Measurements from ENCODE around the gene C5orf24.
"Not testable (repeated sequence)": the region's sequence is repeated elsewhere in the genome, so short reads cannot be mapped to it uniquely, and the experiment has no call there.

C5orf24 gene

DNA sequence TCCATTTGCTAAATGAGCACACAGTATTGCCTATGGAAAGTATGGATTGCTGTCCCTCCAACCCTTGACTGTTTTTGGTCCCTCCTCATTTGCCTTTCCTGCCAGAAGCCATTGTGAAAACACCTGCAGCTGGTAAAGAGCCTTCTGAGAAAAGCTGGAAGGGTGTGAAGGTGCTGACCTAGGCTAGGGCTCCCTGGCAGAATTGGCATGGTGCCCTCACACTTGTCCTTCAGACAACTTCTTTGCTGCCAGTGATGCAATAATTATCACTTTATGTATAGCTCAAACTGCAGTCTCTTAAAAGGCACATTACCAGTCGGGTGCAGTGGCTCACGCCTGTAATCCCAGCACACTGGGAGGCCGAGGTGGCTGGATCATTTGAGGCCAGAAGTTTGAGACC, 32.6 kb downstream of the C5orf24 start:
- no peak overlapping the region for H3K4me3 ChIP-seq (ENCODE audit: low read length)
- no peak for DNase-seq (ENCODE audit: low read depth)
- TF ChIP-seq, protein P1, sequence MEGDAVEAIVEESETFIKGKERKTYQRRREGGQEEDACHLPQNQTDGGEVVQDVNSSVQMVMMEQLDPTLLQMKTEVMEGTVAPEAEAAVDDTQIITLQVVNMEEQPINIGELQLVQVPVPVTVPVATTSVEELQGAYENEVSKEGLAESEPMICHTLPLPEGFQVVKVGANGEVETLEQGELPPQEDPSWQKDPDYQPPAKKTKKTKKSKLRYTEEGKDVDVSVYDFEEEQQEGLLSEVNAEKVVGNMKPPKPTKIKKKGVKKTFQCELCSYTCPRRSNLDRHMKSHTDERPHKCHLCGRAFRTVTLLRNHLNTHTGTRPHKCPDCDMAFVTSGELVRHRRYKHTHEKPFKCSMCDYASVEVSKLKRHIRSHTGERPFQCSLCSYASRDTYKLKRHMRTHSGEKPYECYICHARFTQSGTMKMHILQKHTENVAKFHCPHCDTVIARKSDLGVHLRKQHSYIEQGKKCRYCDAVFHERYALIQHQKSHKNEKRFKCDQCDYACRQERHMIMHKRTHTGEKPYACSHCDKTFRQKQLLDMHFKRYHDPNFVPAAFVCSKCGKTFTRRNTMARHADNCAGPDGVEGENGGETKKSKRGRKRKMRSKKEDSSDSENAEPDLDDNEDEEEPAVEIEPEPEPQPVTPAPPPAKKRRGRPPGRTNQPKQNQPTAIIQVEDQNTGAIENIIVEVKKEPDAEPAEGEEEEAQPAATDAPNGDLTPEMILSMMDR (IDR thresholded peaks at IDR 0.05; ENCODE audit: insufficient read depth, low read depth, low read length, missing control alignments), result no peak

DNA sequence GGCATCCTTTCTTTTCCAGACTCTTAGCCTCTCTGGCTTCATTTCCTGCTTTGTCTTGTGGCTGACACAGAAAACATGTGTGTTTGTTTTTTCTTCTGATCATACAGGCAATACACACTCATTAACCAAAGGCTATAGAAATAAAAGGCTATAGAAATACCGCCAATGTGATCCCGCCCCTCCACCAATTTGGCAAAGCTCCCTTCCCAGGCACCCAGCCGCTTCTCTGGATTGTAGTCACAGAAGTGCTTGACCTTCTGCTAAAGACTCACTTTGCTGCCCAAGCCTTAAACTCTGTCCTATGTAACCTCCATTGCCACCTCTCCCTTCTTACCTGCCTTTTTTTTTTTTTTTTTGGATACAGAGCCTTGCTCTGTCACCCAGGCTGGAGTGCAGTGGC, 33.7 kb downstream of the C5orf24 start:
- no peak for DNase-seq (ENCODE audit: low read depth)
- TF ChIP-seq, protein P1 (IDR thresholded peaks at IDR 0.05; ENCODE audit: insufficient read depth, low read depth, low read length, missing control alignments), result no peak
- no peak overlapping the region for H3K4me3 ChIP-seq (ENCODE audit: low read length)

DNA sequence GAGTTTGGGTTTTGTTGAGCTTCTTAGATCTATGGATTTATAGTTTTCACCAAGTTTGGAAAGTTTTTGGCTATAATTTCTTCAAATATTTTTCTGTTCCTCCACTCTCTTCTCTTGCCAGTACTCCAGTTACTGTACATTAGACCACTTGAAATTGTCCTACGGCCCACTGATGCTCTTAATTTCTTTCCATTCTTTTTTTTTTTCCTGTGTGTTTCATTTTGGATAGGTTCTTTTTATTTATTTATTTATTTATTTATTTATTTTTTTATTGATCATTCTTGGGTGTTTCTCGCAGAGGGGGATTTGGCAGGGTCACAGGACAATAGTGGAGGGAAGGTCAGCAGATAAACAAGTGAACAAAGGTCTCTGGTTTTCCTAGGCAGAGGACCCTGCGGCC, 35.2 kb downstream of the C5orf24 start:
- H3K4me3 ChIP-seq (ENCODE audit: low read length); DNase-seq (ENCODE audit: low read depth): not testable (repeated sequence)

DNA sequence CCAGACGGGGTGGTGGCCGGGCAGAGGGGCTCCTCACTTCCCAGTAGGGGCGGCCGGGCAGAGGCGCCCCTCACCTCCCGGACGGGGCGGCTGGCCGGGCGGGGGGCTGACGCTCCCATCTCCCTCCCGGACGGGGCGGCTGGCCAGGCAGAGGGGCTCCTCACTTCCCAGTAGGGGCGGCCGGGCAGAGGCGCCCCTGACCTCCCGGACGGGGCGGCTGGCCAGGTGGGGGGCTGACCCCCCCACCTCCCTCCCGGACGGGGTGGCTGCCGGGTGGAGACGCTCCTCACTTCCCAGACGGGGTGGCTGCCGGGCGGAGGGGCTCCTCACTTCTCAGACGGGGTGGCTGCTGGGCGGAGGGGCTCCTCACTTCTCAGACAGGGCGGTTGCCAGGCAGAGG, 35.9 kb downstream of the C5orf24 start:
- not testable (repeated sequence) for DNase-seq (ENCODE audit: low read depth); H3K4me3 ChIP-seq (ENCODE audit: low read length)

DNA sequence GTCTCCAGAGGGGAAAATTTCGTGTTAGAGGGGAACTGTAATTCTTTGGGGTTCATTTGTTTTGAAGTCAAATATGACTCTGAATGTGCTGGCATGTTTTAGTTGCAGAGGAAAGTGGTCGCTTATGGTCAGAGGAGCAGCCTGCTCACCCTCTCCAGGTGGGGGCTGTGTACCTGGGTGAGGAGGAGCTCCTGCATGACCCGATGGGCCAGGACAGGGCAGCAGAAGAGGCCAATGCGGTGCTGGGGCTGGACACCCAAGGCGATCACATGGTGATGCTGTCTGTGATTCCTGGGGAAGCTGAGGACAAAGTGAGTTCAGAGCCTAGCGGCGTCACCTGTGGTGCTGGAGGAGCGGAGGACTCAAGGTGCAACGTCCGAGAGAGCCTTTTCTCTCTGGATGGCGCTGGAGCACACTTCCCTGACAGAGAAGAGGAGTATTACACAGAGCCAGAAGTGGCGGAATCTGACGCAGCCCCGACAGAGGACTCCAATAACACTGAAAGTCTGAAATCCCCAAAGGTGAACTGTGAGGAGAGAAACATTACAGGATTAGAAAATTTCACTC, 41.9 kb downstream of the C5orf24 start:
- DNase-seq (ENCODE audit: low read depth), result no peak
- TF ChIP-seq, protein P1 (IDR thresholded peaks at IDR 0.05; ENCODE audit: insufficient read depth, low read depth, low read length, missing control alignments), result no peak
- no peak overlapping the region for H3K4me3 ChIP-seq (ENCODE audit: low read length)

DNA sequence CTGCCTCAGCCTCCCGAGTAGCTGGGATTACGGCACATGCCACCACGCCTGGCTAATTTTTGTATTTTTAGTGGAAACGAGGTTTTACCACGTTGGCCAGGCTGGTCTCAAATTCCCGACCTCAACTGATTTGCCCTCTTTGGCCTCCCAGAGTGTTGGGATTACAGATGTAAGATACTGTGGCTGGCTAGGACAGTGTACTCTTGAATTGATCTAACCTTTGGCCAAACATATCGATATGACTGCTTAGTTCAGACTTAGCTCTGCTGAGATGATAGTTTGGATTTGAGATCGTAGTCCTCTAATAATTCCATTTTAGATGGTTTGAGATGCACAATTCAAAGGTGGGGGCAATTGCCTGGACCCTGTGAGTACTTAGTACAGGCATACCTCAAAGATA, 43.6 kb downstream of the C5orf24 start:
- H3K4me3 ChIP-seq (ENCODE audit: low read length), result no peak overlapping the region
- no peak for DNase-seq (ENCODE audit: low read depth)
- TF ChIP-seq, protein P1 (IDR thresholded peaks at IDR 0.05; ENCODE audit: insufficient read depth, low read depth, low read length, missing control alignments), result no peak

DNA sequence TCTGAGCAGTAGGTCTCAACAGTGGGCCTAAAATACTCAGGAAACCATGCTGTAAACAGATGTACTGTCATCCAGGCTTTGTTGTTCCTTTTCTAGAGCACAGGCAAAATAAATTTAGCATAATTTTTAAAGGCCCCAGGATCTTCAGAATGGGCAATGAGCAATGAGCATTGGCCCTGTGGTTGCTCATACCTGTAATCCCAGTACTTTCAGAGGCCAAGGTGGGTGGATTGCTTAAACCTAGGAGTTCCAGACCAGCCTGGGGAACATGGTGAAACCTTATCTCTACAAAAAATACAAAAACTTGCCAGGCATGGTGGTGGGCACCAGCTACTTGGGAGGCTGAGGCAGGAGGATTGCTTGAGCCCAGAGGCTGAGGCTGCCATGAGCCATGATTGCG, 45.7 kb downstream of the C5orf24 start:
- DNase-seq (ENCODE audit: low read depth), result no peak
- TF ChIP-seq, protein P1 (IDR thresholded peaks at IDR 0.05; ENCODE audit: insufficient read depth, low read depth, low read length, missing control alignments), result no peak
- no peak overlapping the region for H3K4me3 ChIP-seq (ENCODE audit: low read length)

DNA sequence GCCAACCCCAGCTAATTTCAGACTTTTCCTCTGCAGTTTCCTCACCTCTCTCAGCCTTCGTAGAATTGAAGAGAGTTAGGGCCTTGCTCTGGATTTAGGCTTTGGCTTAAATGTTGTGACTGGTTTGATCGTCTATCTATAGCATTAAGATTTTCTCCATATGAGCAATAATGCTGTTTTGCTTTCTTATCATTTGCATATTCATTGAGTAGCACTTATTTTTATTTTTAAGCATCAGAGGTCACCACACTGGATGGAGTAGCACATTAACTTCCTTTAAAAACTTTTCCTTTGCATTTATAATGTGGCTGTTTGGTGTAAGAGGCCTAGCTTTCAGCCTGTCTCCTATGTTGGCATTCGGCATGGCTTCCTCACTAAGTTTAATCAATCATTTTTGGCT, 46.5 kb downstream of the C5orf24 start:
- no peak overlapping the region for H3K4me3 ChIP-seq (ENCODE audit: low read length)
- no peak for DNase-seq (ENCODE audit: low read depth)
- TF ChIP-seq, protein P1 (IDR thresholded peaks at IDR 0.05; ENCODE audit: insufficient read depth, low read depth, low read length, missing control alignments), result no peak
